Smooth muscle cell (in vitro differentiated cells): Measurements from ENCODE around the gene TAAR5. TPM values are rescaled to one million over a fixed set of nuclear protein-coding genes. Genes with fewer than 3 reads are reported as not detected.

Source experiments
- DNase-seq: peaks from one replicate; lab custom pipeline; 2025; ENCODE audit not compliant: unreplicated experiment; lab: John Stamatoyannopoulos, UW
- H2AFZ ChIP-seq: fragments of 200-600 bp; sonication (generic); 2 replicates; pipeline ENCODE4 v1.6.0; 2016; ENCODE audit warnings: antibody characterized with exemption, low read depth, mild to moderate bottlenecking
- H3F3A ChIP-seq: fragments of 200-600 bp; sonication (generic); 2 replicates; pipeline ENCODE4 v1.6.0; 2017; ENCODE audit warnings: antibody characterized with exemption, low read depth
- H3K27ac ChIP-seq: fragments of 200-600 bp; sonication (generic); 2 replicates; pipeline ENCODE4 v1.5.1; 2016; ENCODE audit warnings: low read depth, mild to moderate bottlenecking
- H3K27me3 ChIP-seq: fragments of 200-600 bp; sonication (generic); 2 replicates; pipeline ENCODE4 v1.6.1; 2016; ENCODE audit warnings: low read depth, mild to moderate bottlenecking
- H3K36me3 ChIP-seq: fragments of 200-600 bp; sonication (generic); 2 replicates; pipeline ENCODE4 v1.5.1; 2016; ENCODE audit warnings: low read depth
- H3K4me1 ChIP-seq: fragments of 200-600 bp; sonication (generic); 2 replicates; pipeline ENCODE4 v1.5.1; 2016; ENCODE audit warnings: low read depth
- H3K4me2 ChIP-seq: fragments of 200-600 bp; sonication (generic); 2 replicates; pipeline ENCODE4 v1.6.0; 2016; ENCODE audit warnings: mild to moderate bottlenecking
- H3K4me3 ChIP-seq: fragments of 200-600 bp; sonication (generic); 2 replicates; pipeline ENCODE4 v1.5.1; 2016; ENCODE audit warnings: mild to moderate bottlenecking
- H3K79me2 ChIP-seq: fragments of 200-600 bp; sonication (generic); 2 replicates; pipeline ENCODE4 v1.6.0; 2016; ENCODE audit warnings: low read depth, mild to moderate bottlenecking
- H3K9ac ChIP-seq: fragments of 200-600 bp; sonication (generic); 2 replicates; pipeline ENCODE4 v1.6.0; 2016; ENCODE audit warnings: low read depth
- H3K9me3 ChIP-seq: fragments of 200-600 bp; sonication (generic); replicated peaks from 2 replicates; pipeline ENCODE4 v1.5.1; 2016; ENCODE audit warnings: low read depth
- H4K20me1 ChIP-seq: fragments of 200-600 bp; sonication (generic); 2 replicates; pipeline ENCODE4 v1.6.0; 2016; ENCODE audit warnings: low read depth
- WGBS: methylation state at CpG from one replicate; pipeline ENCODE4 v1.1.7; 2016; ENCODE audit warnings: low lambda C conversion rate; 5-methylcytosine and 5-hydroxymethylcytosine counted together
- polyA plus RNA-seq: library from polyadenylated mRNA; unstranded; fragments of >200 nt; fragmentation: Nextera tagmentation; extraction: Ambion mirVana; gene quantifications from 2 replicates; pipeline ENCODE4 v1.2.1, GENCODE V29; 2016
- total RNA-seq: library from RNA; depleted of rRNA; stranded (reverse); fragments of >200 nt; gene quantifications from 2 replicates; pipeline ENCODE4 v1.2.3, GENCODE V29; 2014
- TF ChIP-seq, protein P1 (sequence below): fragments of 200-600 bp; sonication (generic); IDR thresholded peaks from 2 replicates; pipeline ENCODE4 v1.5.1; 2017; ENCODE audit warnings: borderline replicate concordance, mild to moderate bottlenecking, antibody characterized with exemption; ENCODE audit not compliant: insufficient read depth, poor library complexity, severe bottlenecking

TAAR5 gene
- total and polyA plus RNA-seq, 2 experiments from 2014 or later: not detected

DNA sequence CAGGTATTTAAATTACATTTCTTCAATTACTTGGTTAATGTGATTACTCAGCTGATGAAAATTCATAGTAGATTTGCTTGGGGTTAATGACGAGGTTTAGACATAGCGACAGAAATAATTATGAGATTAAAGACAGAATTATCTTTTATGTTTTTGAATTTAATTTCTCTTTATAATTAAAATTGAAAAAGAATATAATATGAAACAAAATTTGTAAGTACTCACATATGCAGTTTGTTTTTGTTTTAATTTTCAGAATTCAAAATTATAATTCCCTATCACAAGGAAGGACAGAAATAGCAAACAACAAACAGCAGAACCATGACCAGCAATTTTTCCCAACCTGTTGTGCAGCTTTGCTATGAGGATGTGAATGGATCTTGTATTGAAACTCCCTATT lies 37.2 kb downstream of the TAAR5 start, which contains the start of gene TAAR8:
Gene TAAR8, plus strand, starts transcription at position 301 of the 400 bp plus-strand sequence. Its CDS starts 21 bp downstream, at position 322.
- Histone ChIP-seq H3F3A (no peaks in the 10 kb centered on the region), H4K20me1 (no peaks in the 10 kb centered on the region), H3K36me3 (no peaks in the 10 kb centered on the region), H3K27ac (no peak within 1 kb of the TSS), H2AFZ (no peak within 1 kb of the TSS), H3K9ac (no peak within 1 kb of the TSS), H3K4me2 (no peak within 1 kb of the TSS), H3K27me3 (peaks cover 4% of the 10 kb centered on the region), H3K4me1 (no peaks in the 10 kb centered on the region), H3K79me2 (no peaks in the 10 kb centered on the region), H3K9me3 (no peaks in the 10 kb centered on the region), H3K4me3 (no peak within 1 kb of the TSS)
- TF ChIP-seq, protein P1, sequence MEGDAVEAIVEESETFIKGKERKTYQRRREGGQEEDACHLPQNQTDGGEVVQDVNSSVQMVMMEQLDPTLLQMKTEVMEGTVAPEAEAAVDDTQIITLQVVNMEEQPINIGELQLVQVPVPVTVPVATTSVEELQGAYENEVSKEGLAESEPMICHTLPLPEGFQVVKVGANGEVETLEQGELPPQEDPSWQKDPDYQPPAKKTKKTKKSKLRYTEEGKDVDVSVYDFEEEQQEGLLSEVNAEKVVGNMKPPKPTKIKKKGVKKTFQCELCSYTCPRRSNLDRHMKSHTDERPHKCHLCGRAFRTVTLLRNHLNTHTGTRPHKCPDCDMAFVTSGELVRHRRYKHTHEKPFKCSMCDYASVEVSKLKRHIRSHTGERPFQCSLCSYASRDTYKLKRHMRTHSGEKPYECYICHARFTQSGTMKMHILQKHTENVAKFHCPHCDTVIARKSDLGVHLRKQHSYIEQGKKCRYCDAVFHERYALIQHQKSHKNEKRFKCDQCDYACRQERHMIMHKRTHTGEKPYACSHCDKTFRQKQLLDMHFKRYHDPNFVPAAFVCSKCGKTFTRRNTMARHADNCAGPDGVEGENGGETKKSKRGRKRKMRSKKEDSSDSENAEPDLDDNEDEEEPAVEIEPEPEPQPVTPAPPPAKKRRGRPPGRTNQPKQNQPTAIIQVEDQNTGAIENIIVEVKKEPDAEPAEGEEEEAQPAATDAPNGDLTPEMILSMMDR: no peak
- no peak for DNase-seq
- 91% methylated on average over 2 of the region's 2 CpGs for WGBS

DNA sequence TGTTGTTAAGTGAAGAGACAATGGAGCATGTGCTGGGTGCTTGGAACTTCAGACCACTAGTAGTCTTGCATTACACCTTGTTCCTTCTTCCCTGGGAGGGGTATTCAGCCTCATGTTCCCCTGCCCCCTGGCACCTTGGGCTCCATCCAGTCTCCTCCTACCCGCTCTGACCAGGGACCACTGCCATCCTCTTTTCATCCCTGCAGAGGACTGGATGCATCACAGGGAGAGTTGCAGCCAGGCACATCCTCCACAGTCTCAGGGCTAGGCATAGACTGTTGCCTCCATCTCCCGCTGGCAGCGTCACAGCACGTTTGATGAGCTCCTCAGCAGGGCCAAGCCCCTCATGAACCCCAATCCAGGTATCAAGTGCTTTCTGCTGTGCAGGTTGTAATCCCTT lies 38.3 kb downstream of the TAAR5 start:
- TF ChIP-seq, protein P1: no peak
- H3F3A ChIP-seq: no peaks in the 10 kb centered on the region
- no peak overlapping the region for H3K4me2 ChIP-seq
- WGBS: 86% methylated on average over 4 of the region's 4 CpGs
- no peaks in the 10 kb centered on the region for H3K36me3 ChIP-seq
- H3K4me1 ChIP-seq: no peaks in the 10 kb centered on the region
- no peaks in the 10 kb centered on the region for H3K27me3 ChIP-seq
- no peak for DNase-seq
- H3K79me2 ChIP-seq: no peaks in the 10 kb centered on the region
- no peak overlapping the region for H3K27ac ChIP-seq
- H3K9ac ChIP-seq: no peak overlapping the region
- no peaks in the 10 kb centered on the region for H4K20me1 ChIP-seq
- no peak overlapping the region for H2AFZ ChIP-seq
- no peaks in the 10 kb centered on the region for H3K9me3 ChIP-seq
- no peak overlapping the region for H3K4me3 ChIP-seq

DNA sequence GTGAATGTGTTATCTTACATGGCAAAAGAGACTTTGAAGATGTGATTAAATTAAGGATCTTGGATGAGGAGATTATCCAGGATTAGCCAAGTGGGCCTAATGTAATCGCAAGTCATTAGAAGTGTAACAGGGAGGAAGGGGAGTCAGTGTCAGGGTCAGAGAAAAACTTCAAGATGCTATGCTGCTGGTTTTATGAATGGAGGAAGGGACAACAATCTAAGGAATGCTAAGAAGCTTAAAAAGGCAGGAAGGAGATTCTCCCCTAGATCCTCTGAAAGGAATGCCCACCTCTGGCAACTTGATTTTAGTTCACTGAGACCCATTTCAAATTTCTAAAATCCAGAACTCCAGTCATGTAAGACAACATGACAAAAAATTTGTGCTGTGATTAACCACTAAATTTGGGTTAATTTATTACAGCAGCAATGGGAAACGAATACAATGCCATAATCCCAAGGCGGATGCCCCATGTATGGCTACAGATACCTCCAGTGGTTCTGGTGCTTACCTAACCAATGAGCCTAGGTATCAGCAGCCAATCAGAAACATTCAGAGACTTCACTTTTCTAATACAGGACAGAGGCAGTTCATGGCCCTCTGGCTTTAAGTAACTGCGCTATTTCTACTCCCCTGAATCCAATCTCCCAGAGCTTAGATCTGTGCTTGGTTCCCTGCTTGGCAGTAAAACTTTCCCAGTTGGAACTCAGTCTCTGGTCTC lies 40.6 kb downstream of the TAAR5 start:
- DNase-seq: no peak
- H3K9ac ChIP-seq: no peak overlapping the region
- no peak overlapping the region for H3K4me3 ChIP-seq
- H3F3A ChIP-seq: no peaks in the 10 kb centered on the region
- H3K79me2 ChIP-seq: no peaks in the 10 kb centered on the region
- no peaks in the 10 kb centered on the region for H3K27me3 ChIP-seq
- H2AFZ ChIP-seq: no peak overlapping the region
- H3K4me1 ChIP-seq: no peaks in the 10 kb centered on the region
- no peak overlapping the region for H3K4me2 ChIP-seq
- no peak overlapping the region for H3K27ac ChIP-seq
- H3K9me3 ChIP-seq: no peaks in the 10 kb centered on the region
- H3K36me3 ChIP-seq: no peaks in the 10 kb centered on the region
- H4K20me1 ChIP-seq: no peaks in the 10 kb centered on the region
- TF ChIP-seq, protein P1: no peak
- WGBS: 87% methylated on average over 4 of the region's 4 CpGs

DNA sequence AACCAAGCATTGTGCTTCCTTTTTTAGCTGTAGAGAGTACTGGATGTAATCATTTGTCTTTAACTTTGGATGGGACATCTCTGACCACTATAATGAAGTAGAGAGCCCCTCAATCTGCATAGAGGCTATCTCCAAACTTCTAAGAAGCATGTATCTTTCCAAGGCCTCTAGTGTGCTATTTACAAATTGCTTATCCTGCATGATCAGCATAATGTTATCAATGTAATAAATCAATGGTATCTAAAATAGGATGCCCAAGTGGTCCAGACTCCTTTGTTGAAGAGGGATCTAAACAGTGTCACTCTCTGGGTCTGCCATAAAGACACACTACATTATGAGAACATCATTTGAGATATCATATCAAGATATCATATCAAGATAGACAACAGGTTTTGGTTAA lies 44.7 kb downstream of the TAAR5 start:
- TF ChIP-seq, protein P1: no peak

More for the DNA sequence above, 44.7 kb downstream of the TAAR5 start:
- no peaks in the 10 kb centered on the region for H3K4me1 ChIP-seq
- no peak overlapping the region for H3K9ac ChIP-seq
- no peak overlapping the region for H2AFZ ChIP-seq
- no peaks in the 10 kb centered on the region for H4K20me1 ChIP-seq
- H3K4me2 ChIP-seq: no peak overlapping the region
- H3K27me3 ChIP-seq: peaks cover 11% of the 10 kb centered on the region
- no peaks in the 10 kb centered on the region for H3K9me3 ChIP-seq
- no peaks in the 10 kb centered on the region for H3F3A ChIP-seq
- DNase-seq: no peak
- H3K27ac ChIP-seq: no peak overlapping the region
- H3K79me2 ChIP-seq: no peaks in the 10 kb centered on the region
- H3K36me3 ChIP-seq: no peaks in the 10 kb centered on the region
- H3K4me3 ChIP-seq: no peak overlapping the region
